ENCODE data around the gene MACROH2A2. TPM values are rescaled to one million over a fixed set of nuclear protein-coding genes. Genes with fewer than 3 reads are reported as not detected.

The MACROH2A2 gene
- total and polyA plus RNA-seq, 2 of the 8 experiments (the other 6 are each of a cell fraction or from before 2014, with no cell fraction given): 7.9 to 9.3 TPM

- H3K79me1 ChIP-seq (ENCODE audit: low read depth, low read length): no peaks in the 10 kb centered on the region
- peak overlapping the region; percentile 80 to 96 for H3K4me2 ChIP-seq (ENCODE audit: insufficient read depth in 1 of 2, low read depth in 2 of 2, low read length in 2 of 2)
- no peak overlapping the region for H3K27ac ChIP-seq (ENCODE audit: low read depth, low read length)
- no peak overlapping the region for H2AFZ ChIP-seq (ENCODE audit: low read length)
- DNase-seq (ENCODE audit: low read depth in 1 of 2, low spot score in 2 of 2) (peak in 1 of 2 experiments; percentile 76), FAIRE-seq (no peak)
- no peaks in the 10 kb centered on the region for H3K9me3 ChIP-seq (ENCODE audit: insufficient read depth in 2 of 2, low read depth in 1 of 2, low read length in 1 of 2)
- H3K4me3 ChIP-seq (ENCODE audit: extremely low read depth in 1 of 4, insufficient read depth in 2 of 4, low read depth in 3 of 4, low read length in 4 of 4): peak overlapping the region; percentile 34 to 85 (median 81)
- peak overlapping the region; percentile 76; the same call in 1 of the 2 replicates for H4K8ac ChIP-seq (ENCODE audit: extremely low read depth, insufficient read depth, low read length)
- peaks cover 30 to 76% (median 59%) of the 10 kb centered on the region in 4 experiments for H3K27me3 ChIP-seq (replicated peaks in 1 of 4; ENCODE audit: control insufficient read depth in 3 of 4, extremely low read depth in 1 of 4, insufficient read depth in 3 of 4, low read length in 3 of 4)
- WGBS, 2 experiments (ENCODE audit: extremely low coverage in 1 of 2, insufficient coverage in 1 of 2, insufficient read length in 1 of 2, insufficient replicate concordance in 2 of 2, low coverage in 1 of 2, low lambda C conversion rate in 2 of 2, missing lambda C conversion rate in 1 of 2): 17% methylated on average over 27 of the region's 33 CpGs; no CpG with 5 or more reads in 1 of the 2 experiments
- no peaks in the 10 kb centered on the region for H3K36me3 ChIP-seq (ENCODE audit: control insufficient read depth in 2 of 4, insufficient read depth in 4 of 4, low read length in 3 of 4)
- no peak overlapping the region for H3K4ac ChIP-seq (replicated peaks; ENCODE audit: insufficient read length, low read depth, low read length)
- H3K14ac ChIP-seq (ENCODE audit: insufficient read length): no peak overlapping the region
- ChIA-PET CTCF (ENCODE audit: partially characterized antibody) (interaction anchor here (0.8 to 4.3 kb wide), 13 partner anchors 10 to 331 kb away, joined by 3 to 26 read pairs (median 4); no protein-coding TSS in a partner anchor), POLR2A (ENCODE audit: partially characterized antibody) (interaction anchor here (1.2 kb wide), 1 partner anchor 11 kb away, joined by 5 read pairs; no protein-coding TSS in a partner anchor)
- no peak overlapping the region for H4K91ac ChIP-seq (replicated peaks; ENCODE audit: insufficient read length, low read length)
- H3K79me2 ChIP-seq (ENCODE audit: control insufficient read depth in 1 of 2, insufficient read depth in 2 of 2, low read length in 2 of 2): no peaks in the 10 kb centered on the region
- no peak overlapping the region for H2BK15ac ChIP-seq (ENCODE audit: low read length)
- no peak overlapping the region for H3K9ac ChIP-seq (replicated peaks in 1 of 4; ENCODE audit: extremely low read depth in 1 of 4, low read depth in 3 of 4, low read length in 3 of 4)
- no peak overlapping the region for H3K18ac ChIP-seq (ENCODE audit: extremely low read depth, low read length)
- peaks cover 0 to 10% (median 1%) of the 10 kb centered on the region in 4 experiments; a peak in 4 of 7 replicates for H3K4me1 ChIP-seq (replicated peaks in 1 of 4; ENCODE audit: control insufficient read depth in 3 of 4, insufficient read depth in 4 of 4, low read length in 3 of 4)
- no peak overlapping the region for H4K5ac ChIP-seq (ENCODE audit: insufficient read length, low read depth, low read length)
- H4K20me1 ChIP-seq (replicated peaks in 1 of 2; ENCODE audit: control insufficient read depth in 1 of 2, insufficient read depth in 2 of 2, low read length in 2 of 2): peaks cover 3% of the 10 kb centered on the region in 2 experiments
- H2BK120ac ChIP-seq (replicated peaks; ENCODE audit: low read depth, low read length): no peak overlapping the region
- H2BK12ac ChIP-seq (ENCODE audit: low read depth, low read length): no peak overlapping the region
- no peak overlapping the region for H3K56ac ChIP-seq (replicated peaks; ENCODE audit: insufficient read length, low read depth, low read length)
- no peak overlapping the region for H2AK5ac ChIP-seq (ENCODE audit: low read depth, low read length)
- H2BK20ac ChIP-seq (ENCODE audit: low read length): no peak overlapping the region
- H3K23me2 ChIP-seq (ENCODE audit: low read depth, low read length): peaks cover 10% of the 10 kb centered on the region
- H2BK5ac ChIP-seq (ENCODE audit: low read depth, low read length): no peak overlapping the region
- H3K23ac ChIP-seq (ENCODE audit: insufficient read length): no peak overlapping the region
- TF ChIP-seq BACH1 (IDR thresholded peaks at IDR 0.05; ENCODE audit: low read length) (peak; percentile 51; the same call in 1 of the 2 replicates), TAF7 (optimal IDR thresholded peaks at IDR 0.05; ENCODE audit: borderline replicate concordance, low read depth, low read length) (peak; percentile 11), GABPA (IDR thresholded peaks at IDR 0.05; ENCODE audit: borderline replicate concordance, insufficient read depth, low read length) (no peak), TAF1 (IDR thresholded peaks at IDR 0.05; ENCODE audit: low read depth, low read length) (0 out of 2 replicates have a peak, but pooled peaks have one; percentile 20), FOSL1 (IDR thresholded peaks at IDR 0.05; ENCODE audit: insufficient read depth, low read depth, low read length) (0 out of 2 replicates have a peak, but pooled peaks have one; percentile 59), EZH2 (IDR thresholded peaks at IDR 0.05; ENCODE audit: low read depth, low read length, severe bottlenecking) (no peak), KDM1A (IDR thresholded peaks at IDR 0.05; ENCODE audit: borderline replicate concordance, low read length) (peak; percentile 94), RNF2 (IDR thresholded peaks at IDR 0.05; ENCODE audit: borderline replicate concordance, low read depth, low read length, missing control alignments, poor library complexity, severe bottlenecking) (peak; percentile 70), ASH2L (IDR thresholded peaks at IDR 0.05; ENCODE audit: low read length) (no peak), SUZ12 (IDR thresholded peaks at IDR 0.05; ENCODE audit: low read length) (peak; percentile 38; the same call in 1 of the 2 replicates)
Measured at GRCh38 chr10:70053841-70054288, 1.2 kb downstream of the MACROH2A2 start.
